ENCODE data around the gene CSGALNACT2.
"Not testable (repeated sequence)": the region's sequence is repeated elsewhere in the genome, so short reads cannot be mapped to it uniquely, and the experiment has no call there.

The CSGALNACT2 gene

DNA sequence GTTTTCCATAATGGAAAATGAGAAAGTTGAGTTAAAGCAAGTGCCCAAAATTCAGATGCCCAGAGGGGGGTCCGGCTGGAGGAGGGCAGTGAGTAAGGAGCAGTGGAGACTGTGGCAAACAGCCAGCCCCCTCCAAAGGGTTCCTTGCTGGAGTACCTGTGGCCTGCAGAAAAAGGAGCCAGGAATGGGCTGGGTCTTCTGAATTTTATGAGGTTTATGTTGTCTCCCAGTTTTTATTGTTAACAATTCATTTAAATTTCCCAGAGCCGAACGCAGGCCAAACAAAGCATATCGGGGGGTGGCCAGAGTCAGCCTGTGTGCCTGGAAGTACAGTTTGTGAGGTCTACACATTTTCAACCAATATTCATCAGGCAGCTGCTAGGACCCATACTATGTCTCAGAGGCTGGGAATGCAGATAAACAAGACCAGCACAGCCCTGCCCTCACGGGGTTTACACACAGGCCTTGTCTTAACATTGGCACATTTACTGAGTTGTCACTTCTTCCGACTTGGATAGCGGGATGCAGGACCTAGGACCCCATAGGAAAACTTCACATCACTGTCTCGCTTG is 12.9 kb upstream of the CSGALNACT2 start:
- DNase-seq = no peak

DNA sequence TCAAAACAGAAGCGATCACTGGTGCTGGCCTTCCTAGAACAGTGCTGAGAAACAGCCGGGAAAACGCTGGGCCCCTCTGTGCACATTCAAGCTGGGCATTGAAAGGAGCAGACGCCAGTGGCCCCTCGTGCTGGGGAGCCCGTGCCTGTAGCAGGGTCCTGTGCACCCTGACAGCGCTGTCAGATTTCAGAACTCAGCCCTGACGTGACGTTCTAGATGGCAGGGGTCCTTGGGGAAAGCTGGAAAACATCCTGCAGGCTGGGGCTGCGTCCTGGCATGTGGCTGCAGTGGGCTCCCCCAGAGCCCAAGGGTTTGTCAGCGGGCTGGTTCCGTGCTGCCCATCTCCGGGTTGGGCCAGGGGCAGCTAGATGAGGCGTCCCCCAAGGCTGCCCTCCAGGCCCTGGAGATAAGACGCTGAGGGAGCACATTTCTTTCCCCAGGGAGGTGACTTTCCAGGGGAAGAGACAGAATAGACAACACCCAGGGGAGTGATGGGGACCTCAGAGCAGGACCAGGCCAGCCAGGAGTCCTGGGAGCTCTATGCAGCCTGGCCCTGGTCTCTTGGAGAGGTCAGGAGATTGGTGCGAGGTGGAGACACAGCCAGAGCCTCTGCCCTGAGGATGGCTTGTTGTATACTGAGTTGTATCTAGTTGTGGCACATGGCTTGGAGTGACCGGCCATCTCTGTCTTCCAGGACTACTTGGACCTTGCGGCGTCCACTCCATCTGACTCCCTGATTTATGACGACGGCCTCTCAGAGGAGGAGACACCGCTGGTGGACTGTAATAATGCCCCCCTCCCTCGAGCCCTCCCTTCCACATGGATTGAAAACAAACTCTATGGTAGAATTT is 12.1 kb upstream of the CSGALNACT2 start:
- DNase-seq = no peak

DNA sequence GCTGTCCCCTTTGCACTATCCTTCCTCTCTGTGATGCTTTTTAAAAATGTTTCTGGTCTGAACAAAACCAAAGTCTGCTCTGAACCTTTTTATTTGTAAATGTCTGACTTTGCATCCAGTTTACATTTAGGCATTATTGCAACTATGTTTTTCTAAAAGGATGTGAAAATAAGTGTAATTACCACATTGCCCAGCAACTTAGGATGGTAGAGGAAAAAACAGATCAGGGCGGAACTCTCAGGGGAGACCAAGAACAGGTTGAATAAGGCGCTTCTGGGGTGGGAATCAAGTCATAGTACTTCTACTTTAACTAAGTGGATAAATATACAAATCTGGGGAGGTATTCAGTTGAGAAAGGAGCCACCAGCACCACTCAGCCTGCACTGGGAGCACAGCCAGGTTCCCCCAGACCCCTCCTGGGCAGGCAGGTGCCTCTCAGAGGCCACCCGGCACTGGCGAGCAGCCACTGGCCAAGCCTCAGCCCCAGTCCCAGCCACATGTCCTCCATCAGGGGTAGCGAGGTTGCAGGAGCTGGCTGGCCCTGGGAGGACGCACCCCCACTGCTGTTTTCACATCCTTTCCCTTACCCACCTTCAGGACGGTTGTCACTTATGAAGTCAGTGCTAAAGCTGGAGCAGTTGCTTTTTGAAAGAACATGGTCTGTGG is 11.4 kb upstream of the CSGALNACT2 start:
- no peak for DNase-seq

DNA sequence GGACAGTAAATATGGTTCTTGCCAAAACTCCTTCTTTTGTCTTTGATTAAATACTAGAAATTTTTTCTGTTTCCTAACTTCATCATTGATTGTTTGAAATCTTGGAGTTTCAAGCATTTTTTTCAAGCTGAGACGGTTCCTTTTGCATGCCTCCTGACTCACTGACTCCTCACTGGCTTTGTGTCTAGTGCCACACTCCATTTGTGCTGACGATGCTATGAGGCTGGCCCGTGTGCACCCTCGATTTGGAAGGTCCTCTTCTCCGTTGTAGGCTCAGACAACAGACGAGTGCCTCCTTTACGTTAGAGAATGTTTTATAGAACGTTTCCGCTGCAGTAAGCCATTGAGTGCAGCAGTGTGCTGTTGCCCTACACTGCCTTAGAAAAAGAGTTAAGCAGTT is 10.8 kb upstream of the CSGALNACT2 start:
- no peak for DNase-seq

DNA sequence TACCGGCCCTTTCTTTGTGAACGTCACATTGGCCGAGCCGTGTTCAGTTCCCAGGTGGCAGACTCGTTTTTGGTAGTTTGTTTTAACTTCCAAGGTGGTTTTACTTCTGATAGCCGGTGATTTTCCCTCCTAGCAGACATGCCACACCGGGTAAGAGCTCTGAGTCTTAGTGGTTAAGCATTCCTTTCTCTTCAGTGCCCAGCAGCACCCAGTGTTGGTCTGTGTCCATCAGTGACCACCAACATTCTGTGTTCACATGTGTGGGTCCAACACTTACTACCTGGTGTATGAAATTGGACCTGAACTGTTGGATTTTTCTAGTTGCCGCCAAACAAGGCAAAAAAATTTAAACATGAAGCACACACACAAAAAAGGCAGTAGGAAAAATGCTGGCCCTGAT is 9.9 kb upstream of the CSGALNACT2 start:
- no peak for DNase-seq

DNA sequence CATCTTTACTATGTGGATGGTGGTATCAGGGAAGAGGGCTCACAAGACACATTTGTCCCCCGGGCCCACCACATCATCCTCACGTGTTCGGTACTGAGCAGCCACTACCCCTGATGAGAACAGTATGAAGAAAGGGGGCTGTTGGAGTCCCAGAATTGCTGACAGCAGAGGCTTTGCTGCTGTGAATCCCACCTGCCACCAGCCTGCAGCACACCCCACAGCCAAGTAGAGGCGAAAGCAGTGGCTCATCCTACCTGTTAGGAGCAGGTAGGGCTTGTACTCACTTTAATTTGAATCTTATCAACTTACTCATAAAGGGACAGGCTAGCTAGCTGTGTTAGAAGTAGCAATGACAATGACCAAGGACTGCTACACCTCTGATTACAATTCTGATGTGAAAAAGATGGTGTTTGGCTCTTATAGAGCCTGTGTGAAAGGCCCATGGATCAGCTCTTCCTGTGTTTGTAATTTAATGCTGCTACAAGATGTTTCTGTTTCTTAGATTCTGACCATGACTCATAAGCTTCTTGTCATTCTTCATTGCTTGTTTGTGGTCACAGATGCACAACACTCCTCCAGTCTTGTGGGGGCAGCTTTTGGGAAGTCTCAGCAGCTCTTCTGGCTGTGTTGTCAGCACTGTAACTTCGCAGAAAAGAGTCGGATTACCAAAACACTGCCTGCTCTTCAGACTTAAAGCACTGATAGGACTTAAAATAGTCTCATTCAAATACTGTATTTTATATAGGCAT is 9.1 kb upstream of the CSGALNACT2 start:
- no peak for DNase-seq

DNA sequence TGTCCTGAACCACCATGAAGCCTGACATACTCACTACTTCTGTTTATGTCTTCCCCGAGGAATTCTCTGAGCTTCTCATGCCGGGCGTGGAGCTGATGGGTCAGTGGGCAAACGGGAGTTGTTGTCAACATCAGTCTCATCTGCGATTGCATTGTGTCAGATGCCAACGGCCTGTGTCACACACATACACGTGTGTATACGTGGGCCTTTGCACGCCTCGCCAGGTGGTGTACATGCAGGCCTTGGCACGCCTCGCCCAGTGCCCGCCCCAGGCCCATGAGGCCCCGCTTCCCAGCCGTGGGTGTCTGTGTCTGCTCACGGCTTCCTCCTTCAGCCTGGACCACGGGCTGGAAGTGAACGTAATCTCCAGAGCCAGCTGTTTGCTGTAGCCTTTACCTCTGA is 7.5 kb upstream of the CSGALNACT2 start:
- no peak for DNase-seq

DNA sequence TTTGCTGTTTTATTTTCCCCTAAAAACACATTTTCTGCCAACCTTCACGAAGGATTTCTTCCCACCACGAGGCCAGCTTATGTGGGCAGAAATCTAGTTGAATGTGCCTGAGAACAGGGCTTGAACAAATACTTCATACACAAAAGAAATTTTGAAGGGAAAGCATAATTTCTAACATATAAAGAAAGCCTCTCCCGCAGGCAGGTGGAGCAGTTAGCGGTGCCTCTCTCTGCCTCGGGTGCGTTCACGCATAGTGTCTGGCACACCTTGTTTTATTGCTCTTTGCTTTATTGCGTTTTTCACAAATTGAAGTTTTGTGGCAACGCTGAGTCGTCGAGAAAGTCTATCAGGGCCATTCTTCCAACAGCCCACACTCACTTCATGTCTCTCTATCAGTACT is 7.0 kb upstream of the CSGALNACT2 start:
- DNase-seq = no peak

DNA sequence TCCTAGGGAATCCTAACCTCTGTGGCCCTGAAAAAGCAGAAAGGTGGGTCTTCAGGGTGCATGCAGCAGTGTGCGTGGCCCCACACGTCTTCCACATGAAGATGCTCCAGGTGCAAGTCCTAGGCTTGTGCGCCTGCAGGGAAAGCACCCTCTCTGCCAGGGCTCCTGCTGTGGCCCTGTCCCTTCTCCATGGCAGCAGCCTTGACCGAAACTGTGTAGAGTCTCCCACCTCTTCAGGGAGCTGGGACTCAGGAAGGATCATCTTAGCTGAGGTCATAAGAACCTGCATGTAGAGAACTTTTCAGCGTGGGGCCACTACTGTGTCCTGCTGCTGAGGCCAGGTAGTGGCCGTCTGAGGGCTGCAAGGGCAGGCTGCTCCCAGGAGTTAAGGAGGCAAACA is 6.3 kb upstream of the CSGALNACT2 start:
- DNase-seq = no peak

DNA sequence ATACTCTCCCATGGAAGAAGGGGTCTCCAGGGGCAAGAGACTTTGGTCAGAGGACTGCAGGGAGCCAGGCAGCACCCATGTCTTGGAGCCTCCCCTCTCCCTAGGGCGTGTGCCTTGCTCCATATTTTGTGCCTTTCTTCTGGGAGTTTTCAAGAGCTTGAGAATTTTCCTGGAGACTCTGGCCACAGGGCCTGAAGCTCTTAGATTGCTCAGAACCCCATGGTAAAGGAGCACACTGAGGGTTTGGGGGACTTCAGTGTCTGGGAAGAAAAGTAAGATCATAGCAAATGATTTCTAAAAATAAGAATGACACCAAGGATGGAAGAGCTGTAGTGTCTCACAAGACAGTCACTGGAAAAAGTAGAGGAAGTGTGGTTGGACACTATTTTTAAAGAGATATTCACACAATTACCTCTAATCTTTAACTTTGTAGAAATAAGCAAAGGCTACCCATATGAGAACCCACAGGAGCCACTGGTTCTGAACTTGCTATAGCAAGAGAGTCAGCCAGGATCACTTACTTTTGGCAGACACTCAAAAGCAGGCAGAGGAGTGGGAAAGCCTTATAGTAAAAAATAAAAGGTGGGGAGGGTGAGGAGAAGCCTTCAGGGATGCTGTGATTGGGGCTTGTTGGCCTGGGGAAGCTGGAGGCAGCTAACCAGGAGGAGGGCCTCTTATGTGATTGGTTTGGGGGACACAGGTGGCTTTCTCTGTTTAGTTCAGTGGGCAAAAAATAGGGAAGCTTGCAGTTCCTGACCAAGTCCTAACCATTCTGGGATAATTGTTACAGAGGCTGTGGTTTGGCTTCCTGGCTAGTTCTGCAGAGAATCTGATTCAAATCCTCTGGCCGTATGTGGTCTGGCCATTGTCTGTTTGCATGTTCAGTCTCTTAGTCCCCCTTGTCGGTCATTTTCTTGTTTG is 5.1 kb upstream of the CSGALNACT2 start:
- no peak for DNase-seq

DNA sequence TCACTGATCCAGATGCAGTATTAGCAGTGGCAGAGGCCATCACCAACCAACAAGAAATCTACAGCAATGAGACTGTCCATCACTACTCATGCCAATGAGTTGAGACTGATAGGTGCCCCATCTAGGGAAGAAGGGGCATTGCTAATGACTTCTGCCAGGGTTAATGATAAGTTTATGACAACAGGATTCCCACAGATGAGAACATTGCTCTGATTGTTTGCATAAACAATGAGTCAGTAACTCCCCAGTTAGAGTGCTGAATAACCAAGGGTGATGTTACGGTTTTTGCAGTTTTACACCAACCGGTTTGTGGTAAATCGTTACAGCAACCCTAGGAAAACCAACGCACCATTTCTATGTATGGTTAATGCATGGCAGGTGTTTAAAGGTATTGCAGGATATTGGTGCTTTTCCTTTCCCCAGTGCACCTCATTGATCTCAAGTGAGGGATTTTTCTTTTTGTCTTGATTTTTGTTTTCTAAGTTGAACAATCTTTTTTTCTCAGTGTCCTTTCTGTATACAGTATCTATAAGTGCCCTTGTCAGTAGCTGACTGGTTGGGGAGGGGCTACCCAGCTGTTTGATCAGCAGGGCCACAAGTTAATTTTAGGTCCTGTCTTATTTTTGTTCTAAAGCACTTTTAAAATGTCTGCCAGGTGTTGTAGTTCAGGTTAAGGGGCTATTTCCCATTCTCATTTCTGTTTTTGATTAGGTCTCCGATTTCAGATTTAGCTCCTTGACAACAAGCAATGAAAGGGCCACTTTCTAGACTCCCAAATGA is 3.9 kb upstream of the CSGALNACT2 start:
- DNase-seq = no peak

DNA sequence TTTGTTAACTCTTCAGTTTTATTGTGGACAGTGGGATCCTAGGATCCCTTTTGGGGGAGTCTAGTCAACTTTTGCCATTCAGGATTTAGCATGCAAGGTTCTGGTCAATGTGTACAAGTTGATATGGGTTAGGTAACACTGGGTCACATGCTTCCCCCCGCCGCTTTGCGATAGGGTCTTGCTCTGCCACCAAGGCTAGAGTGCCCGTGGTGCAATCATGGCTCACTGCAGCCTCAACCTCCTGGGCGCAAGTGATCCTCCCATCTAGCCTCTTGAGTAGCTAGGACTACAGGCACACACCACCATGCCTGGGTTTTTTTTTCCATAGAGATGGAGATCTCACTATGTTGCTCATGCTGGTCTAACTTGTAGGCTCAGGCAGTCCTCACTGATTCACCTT is 3.2 kb upstream of the CSGALNACT2 start:
- DNase-seq = no peak

DNA sequence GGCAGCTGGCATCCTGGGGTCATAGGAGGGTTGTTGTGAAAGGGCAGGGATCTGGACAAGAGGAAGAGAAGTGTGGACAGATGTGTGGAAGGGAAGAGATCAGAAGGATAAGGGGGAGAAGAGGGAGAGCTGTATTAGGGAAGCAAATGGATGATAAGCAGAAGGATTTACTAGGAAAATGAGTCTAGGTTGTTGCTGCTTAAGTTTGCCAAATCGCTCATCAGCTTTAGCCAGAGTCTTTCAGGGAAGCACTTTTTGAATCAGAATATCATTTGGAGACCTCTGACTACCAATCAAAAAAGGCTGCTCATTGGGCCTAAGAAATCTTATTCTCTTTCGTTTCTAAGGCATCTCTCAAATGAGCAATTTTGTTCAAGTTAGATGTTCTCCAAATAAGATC is 2.6 kb upstream of the CSGALNACT2 start:
- no peak for DNase-seq

DNA sequence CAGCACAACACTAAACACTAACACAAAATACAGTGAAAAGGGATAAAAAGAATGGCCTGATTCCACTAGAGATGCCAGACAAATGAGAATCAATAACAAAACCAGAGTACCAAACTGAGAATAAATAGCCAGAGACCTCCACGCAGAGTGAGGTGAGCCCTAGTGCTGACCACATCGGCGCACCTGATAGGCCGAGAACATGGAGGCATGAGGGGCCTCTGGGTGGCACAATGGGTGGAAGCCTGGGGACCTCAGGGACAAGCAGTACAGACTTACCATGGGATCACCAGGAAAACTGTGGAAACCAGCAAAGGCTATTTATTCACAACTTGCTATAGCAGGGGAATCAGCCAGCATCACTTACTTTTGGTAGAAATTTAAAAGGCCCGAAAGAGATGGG is 1.8 kb upstream of the CSGALNACT2 start:
- no peak for DNase-seq

DNA sequence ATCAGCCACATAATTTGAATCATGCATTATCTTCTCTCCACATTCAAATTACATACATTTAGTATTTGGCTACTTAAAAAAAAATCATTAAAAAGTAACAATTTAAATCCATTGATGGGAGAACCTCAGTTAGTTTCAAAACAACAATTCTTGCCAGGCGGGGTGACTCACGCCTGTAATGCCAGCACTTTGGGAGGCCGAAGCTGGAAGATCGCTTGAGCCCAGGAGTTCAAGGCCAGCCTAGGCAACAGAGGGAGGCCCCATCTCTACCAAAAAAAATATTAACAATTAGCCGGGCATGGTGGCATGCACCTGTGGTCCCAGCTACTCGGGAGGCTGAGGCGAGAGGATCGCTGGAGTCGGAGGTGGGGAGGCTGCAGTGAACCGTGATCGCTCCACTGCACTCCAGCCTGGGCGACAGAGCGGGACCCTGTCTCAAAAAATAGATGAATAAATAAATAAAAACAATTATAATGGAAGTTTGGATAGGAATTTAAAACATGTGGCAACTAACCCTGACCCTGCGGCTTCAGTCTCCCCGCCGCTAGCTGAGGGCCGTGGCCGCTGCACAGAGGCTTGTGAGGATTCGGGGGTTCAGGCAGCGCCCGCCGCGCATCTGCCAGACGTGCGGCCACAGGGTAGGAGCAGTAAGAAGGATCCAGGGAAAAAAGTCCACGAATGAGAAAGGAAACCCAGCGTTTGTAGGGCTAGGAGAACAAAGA is 1.1 kb upstream of the CSGALNACT2 start:
- no peak for DNase-seq

DNA sequence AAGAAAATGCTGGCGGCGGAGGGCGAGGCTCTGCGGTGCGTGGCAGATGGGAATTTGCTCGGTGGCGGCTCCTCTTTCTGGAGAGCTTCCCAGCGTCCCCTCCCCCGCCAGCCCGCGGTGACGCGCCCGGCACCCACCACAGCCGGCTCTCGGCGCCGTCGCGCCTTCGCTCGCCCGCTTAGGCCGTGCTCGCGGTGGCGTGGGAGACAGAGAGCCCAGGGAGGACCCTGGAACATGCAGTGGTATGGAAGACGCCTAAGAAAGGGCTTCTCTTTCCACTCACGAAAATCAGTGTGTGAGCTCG is 576 bp upstream of the CSGALNACT2 start:
- DNase-seq = no peak

DNA sequence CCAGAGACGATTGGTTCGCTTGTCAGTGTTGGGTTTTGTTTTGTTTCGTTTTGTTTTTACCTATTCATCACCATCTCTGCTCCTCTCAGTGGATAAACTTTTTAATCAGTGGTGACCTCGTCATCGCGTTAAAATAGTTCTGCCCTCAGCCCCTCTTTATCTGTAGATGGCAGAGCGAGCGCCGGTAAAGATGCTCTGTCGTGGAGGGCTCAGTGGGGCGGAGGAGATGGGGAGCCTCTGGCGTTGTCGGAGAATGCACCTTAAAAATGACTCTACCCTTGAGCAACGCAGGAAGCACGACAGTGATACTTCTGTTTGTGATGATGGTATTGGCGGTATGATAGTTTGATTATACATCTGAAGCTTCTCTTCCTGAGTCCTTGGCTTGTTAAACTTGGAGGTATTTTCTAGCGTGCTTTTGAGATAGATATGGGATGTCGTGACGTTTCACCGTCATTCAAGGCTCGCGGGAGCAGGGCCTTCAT is 554 bp downstream of the CSGALNACT2 start:
- DNase-seq = peak; percentile 67

DNA sequence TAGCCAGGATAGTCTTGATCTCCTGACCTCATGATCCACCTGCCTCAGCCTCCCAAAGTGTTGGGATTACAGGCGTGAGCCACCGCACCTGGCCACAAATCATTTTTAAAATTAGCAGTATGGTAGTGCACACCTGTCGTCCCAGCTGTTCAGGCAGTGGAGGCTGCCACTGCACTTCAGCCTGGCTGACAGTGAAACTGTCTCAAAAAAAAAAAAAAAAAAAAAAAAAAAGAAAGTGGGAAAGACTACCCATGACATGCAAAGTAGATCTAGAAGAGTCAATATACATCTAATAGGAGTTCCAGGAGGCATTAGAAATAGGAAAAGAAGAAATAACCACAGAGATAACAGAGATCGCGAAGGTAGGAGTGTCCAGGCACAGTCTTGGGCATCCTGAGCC is 3.2 kb downstream of the CSGALNACT2 start:
- no peak for DNase-seq

DNA sequence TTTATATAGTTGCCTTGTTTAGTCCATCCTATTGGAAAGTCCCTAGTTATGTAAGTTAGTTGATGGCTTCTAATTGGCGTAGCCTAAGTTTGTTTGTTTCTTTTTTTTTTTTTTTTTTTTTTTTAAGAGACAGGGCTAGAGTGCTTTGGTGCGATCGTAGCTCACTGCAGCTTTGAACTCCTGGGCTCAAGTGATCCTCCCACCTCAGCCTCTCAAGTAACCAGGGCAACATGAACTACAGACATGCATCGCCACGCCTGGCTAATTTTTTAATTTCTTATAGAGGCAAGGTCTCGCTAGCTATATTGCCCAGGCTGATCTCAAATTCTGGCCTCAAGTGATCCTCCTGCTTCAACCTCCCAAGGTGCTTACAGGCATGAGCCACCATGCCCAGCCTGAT is 7.1 kb downstream of the CSGALNACT2 start:
- DNase-seq = no peak

DNA sequence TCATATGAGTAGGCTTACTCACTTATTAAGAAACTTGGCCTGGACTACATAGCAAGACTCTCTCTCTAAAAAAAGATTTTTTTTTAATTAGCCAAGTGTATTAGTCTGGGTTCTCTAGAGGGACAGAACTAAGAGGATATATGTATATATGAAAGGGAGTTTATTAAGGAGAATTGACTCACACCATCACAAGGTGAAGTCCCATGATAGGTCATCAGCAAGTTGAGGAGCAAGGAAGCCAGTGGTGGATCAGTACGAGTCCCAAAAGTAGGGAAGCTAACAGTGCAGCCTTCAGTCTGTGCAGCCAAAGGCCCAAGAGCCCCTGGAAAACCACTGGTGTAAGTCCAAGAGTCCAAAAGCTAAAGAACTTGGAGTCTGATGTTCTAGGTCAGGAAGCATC is 7.7 kb downstream of the CSGALNACT2 start:
- not testable (repeated sequence) for DNase-seq

DNA sequence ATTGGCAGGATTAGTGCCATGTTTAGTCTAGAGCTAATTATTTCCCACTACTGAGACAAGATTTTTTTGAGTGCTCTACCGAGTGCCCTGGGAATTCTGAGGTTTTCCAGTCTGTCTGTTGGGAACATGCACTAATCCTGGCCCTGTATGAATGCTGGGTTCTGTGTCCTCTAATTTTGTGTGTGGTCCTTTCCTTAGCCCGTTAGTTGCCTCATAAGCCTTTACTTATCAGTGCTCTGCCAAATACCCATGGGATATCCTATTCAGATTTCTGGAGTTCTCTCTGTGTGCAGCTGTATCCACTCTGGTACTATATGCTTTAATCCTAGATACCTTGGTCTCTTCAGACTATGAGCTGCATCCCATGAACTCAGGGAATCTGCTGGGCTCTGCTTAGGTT is 13.1 kb downstream of the CSGALNACT2 start:
- DNase-seq = no peak

All from activated T-cell treated with anti-CD3 and anti-CD28 coated beads, Interleukin-2, amount 50 U/mL, for 1 hour (primary cell).